ENCODE results near the gene USP37.

The USP37 gene

DNA sequence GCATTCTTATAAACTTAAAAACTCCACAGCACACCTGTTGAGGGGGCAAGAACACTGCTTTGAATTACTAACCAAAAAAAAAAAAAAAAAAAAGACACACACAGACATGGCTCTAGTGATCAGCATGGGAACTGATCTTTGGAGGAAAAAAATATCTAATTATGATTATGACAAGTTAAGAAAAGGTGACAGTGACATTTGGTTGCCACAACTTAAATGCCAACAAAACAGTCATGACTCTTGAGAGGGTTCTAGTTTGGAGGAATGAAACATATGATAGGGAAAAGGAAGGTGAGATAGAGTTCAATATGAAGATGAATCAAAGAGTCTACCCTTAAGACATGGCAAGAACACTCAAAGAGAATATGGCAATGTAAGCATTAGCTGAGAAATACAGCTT lies 20.6 kb downstream of the USP37 start:
- no peak for ATAC-seq
- TF ChIP-seq, protein P1, sequence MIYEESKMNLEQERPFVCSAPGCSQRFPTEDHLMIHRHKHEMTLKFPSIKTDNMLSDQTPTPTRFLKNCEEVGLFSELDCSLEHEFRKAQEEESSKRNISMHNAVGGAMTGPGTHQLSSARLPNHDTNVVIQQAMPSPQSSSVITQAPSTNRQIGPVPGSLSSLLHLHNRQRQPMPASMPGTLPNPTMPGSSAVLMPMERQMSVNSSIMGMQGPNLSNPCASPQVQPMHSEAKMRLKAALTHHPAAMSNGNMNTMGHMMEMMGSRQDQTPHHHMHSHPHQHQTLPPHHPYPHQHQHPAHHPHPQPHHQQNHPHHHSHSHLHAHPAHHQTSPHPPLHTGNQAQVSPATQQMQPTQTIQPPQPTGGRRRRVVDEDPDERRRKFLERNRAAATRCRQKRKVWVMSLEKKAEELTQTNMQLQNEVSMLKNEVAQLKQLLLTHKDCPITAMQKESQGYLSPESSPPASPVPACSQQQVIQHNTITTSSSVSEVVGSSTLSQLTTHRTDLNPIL (CRISPR knock-in tag; IDR thresholded peaks at IDR 0.05; ENCODE audit: low read depth): no peak
- no peak for TF ChIP-seq ZNF8 (CRISPR knock-in tag; IDR thresholded peaks at IDR 0.05)
- no peak for TF ChIP-seq ZNF70 (CRISPR knock-in tag; IDR thresholded peaks at IDR 0.05)
- TF ChIP-seq BACH2 (CRISPR knock-in tag; IDR thresholded peaks at IDR 0.05; ENCODE audit: borderline replicate concordance): no peak
- no peak for TF ChIP-seq TOX (CRISPR knock-in tag; IDR thresholded peaks at IDR 0.05; ENCODE audit: borderline replicate concordance)
- TF ChIP-seq PPARA (CRISPR knock-in tag; IDR thresholded peaks at IDR 0.05; ENCODE audit: borderline replicate concordance): no peak
- no peak for TF ChIP-seq ISL1 (CRISPR knock-in tag; IDR thresholded peaks at IDR 0.05)
- TF ChIP-seq ZFP3 (CRISPR knock-in tag; IDR thresholded peaks at IDR 0.05): no peak
- TF ChIP-seq ESRRG (CRISPR knock-in tag; IDR thresholded peaks at IDR 0.05): no peak
- TF ChIP-seq, protein P2, sequence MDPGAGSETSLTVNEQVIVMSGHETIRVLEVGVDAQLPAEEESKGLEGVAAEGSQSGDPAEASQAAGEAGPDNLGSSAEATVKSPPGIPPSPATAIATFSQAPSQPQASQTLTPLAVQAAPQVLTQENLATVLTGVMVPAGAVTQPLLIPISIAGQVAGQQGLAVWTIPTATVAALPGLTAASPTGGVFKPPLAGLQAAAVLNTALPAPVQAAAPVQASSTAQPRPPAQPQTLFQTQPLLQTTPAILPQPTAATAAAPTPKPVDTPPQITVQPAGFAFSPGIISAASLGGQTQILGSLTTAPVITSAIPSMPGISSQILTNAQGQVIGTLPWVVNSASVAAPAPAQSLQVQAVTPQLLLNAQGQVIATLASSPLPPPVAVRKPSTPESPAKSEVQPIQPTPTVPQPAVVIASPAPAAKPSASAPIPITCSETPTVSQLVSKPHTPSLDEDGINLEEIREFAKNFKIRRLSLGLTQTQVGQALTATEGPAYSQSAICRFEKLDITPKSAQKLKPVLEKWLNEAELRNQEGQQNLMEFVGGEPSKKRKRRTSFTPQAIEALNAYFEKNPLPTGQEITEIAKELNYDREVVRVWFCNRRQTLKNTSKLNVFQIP (CRISPR knock-in tag; IDR thresholded peaks at IDR 0.05; ENCODE audit: borderline replicate concordance, low read depth): no peak
- no peak for TF ChIP-seq RARB (CRISPR knock-in tag; IDR thresholded peaks at IDR 0.05)
- TF ChIP-seq ZNF565 (CRISPR knock-in tag; conservative IDR thresholded peaks at IDR 0.05; ENCODE audit: low read depth): no peak

DNA sequence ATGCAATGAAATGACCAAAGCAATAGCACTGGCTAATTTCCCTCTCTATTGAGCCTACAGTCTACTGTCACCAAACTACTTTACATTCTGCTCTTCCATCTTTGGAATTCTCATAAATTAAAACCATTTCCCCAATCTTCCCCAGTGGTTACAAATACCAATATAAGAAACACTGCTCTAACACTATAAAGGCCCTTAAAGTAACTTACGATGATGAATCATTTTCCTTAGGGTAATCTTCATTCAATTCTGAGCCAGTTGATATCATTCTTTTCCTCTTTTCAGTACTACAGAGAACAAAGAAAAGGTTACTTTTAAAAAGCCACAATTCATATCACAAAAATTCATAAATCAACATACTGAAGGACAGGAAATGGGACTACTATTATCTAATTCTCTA lies 22.1 kb downstream of the USP37 start:
- no peak for ATAC-seq
- no peak for TF ChIP-seq ZNF70 (CRISPR knock-in tag; IDR thresholded peaks at IDR 0.05)
- TF ChIP-seq TCF4 (CRISPR knock-in tag; IDR thresholded peaks at IDR 0.05; ENCODE audit: borderline replicate concordance): no peak
- TF ChIP-seq TOX (CRISPR knock-in tag; IDR thresholded peaks at IDR 0.05; ENCODE audit: borderline replicate concordance): no peak
- no peak for TF ChIP-seq ZFP30 (CRISPR knock-in tag; IDR thresholded peaks at IDR 0.05)
- TF ChIP-seq ZC3H10 (CRISPR knock-in tag; IDR thresholded peaks at IDR 0.05): no peak

DNA sequence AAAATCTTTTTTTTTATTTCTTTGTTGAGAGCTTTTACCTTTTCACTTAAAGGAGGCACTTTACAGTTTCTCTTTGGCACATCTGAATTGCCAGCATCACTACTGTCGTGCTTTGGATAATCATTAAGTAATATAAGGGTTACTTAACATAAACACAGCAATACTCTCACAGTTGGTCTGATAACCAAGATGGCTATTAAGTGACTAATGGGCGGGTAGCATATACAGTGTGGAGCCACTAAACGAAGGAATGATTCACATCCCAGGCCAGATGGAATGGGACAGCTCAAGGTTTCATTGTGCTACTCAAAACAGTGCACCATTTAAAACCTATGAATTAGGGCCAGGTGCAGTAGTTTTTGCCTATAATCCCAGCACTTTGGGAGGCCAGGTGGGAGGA lies 28.1 kb downstream of the USP37 start:
- no peak for ATAC-seq
- TF ChIP-seq, protein P2 (CRISPR knock-in tag; IDR thresholded peaks at IDR 0.05; ENCODE audit: borderline replicate concordance, low read depth): no peak
- TF ChIP-seq ZNF70 (CRISPR knock-in tag; IDR thresholded peaks at IDR 0.05) (no peak), ZNF565 (CRISPR knock-in tag; conservative IDR thresholded peaks at IDR 0.05; ENCODE audit: low read depth) (no peak), ZC3H10 (CRISPR knock-in tag; IDR thresholded peaks at IDR 0.05) (no peak), RARB (CRISPR knock-in tag; IDR thresholded peaks at IDR 0.05) (no peak), TOX (CRISPR knock-in tag; IDR thresholded peaks at IDR 0.05; ENCODE audit: borderline replicate concordance) (no peak), BACH2 (CRISPR knock-in tag; IDR thresholded peaks at IDR 0.05; ENCODE audit: borderline replicate concordance) (no peak), CSDC2 (CRISPR knock-in tag; IDR thresholded peaks at IDR 0.05) (no peak), ZFP30 (CRISPR knock-in tag; IDR thresholded peaks at IDR 0.05) (no peak)
- TF ChIP-seq, protein P3, sequence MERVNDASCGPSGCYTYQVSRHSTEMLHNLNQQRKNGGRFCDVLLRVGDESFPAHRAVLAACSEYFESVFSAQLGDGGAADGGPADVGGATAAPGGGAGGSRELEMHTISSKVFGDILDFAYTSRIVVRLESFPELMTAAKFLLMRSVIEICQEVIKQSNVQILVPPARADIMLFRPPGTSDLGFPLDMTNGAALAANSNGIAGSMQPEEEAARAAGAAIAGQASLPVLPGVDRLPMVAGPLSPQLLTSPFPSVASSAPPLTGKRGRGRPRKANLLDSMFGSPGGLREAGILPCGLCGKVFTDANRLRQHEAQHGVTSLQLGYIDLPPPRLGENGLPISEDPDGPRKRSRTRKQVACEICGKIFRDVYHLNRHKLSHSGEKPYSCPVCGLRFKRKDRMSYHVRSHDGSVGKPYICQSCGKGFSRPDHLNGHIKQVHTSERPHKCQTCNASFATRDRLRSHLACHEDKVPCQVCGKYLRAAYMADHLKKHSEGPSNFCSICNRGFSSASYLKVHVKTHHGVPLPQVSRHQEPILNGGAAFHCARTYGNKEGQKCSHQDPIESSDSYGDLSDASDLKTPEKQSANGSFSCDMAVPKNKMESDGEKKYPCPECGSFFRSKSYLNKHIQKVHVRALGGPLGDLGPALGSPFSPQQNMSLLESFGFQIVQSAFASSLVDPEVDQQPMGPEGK (CRISPR knock-in tag; IDR thresholded peaks at IDR 0.05; ENCODE audit: borderline replicate concordance): no peak
- TF ChIP-seq, protein P1 (CRISPR knock-in tag; IDR thresholded peaks at IDR 0.05; ENCODE audit: low read depth): no peak
- TF ChIP-seq, protein P4, sequence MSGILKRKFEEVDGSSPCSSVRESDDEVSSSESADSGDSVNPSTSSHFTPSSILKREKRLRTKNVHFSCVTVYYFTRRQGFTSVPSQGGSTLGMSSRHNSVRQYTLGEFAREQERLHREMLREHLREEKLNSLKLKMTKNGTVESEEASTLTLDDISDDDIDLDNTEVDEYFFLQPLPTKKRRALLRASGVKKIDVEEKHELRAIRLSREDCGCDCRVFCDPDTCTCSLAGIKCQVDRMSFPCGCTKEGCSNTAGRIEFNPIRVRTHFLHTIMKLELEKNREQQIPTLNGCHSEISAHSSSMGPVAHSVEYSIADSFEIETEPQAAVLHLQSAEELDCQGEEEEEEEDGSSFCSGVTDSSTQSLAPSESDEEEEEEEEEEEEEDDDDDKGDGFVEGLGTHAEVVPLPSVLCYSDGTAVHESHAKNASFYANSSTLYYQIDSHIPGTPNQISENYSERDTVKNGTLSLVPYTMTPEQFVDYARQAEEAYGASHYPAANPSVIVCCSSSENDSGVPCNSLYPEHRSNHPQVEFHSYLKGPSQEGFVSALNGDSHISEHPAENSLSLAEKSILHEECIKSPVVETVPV (CRISPR knock-in tag; IDR thresholded peaks at IDR 0.05): no peak

Data from SK-N-SH treated with all-trans-retinoic acid at 6 μM for 48 hours (cell line).